Nephron progenitor cell (in vitro differentiated cells): Measurements from ENCODE around the gene PIK3R1.

Source experiments
- DNase-seq: peaks from one replicate; pipeline ENCODE4 v3.0.0; 2021
- H3K27ac Mint-ChIP-seq: 2 replicates; pipeline ENCODE4 v1.8.0; 2021; ENCODE audit warnings: mild to moderate bottlenecking, moderate library complexity, mixed read lengths
- H3K27me3 Mint-ChIP-seq: 2 replicates; pipeline ENCODE4 v1.8.0; 2021; ENCODE audit warnings: mild to moderate bottlenecking, low read depth, mixed read lengths; ENCODE audit not compliant: poor library complexity
- H3K36me3 Mint-ChIP-seq: 2 replicates; pipeline ENCODE4 v1.8.0; 2021; ENCODE audit warnings: low read depth, mixed read lengths
- H3K4me1 Mint-ChIP-seq: 2 replicates; pipeline ENCODE4 v1.8.0; 2021; ENCODE audit warnings: mixed read lengths
- H3K4me3 Mint-ChIP-seq: 2 replicates; pipeline ENCODE4 v1.8.0; 2021; ENCODE audit warnings: mild to moderate bottlenecking, moderate library complexity, mixed read lengths
- H3K9me3 Mint-ChIP-seq: 2 replicates; pipeline ENCODE4 v1.8.0; 2021; ENCODE audit warnings: mild to moderate bottlenecking, moderate library complexity, mixed read lengths
- CTCF ChIP-seq: fragments of 200-600 bp; sonication (generic); IDR thresholded peaks from 2 replicates; pipeline ENCODE4 v1.5.0; 2021; ENCODE audit warnings: antibody characterized with exemption

Gene PIK3R1

GRCh38 chr5:68348447-68349222 is 133.1 kb downstream of the PIK3R1 start:
- Mint-ChIP-seq H3K9me3 (peaks cover 19% of the 10 kb centered on the region), H3K27ac (no peak overlapping the region), H3K27me3 (peaks cover 9% of the 10 kb centered on the region), H3K4me1 (peaks cover 8% of the 10 kb centered on the region), H3K4me3 (no peak overlapping the region), H3K36me3 (no peaks in the 10 kb centered on the region)
- no peak for TF ChIP-seq CTCF
- no peak for DNase-seq

- peaks cover 19% of the 10 kb centered on the region for H3K9me3 Mint-ChIP-seq
- no peaks in the 10 kb centered on the region for H3K36me3 Mint-ChIP-seq
- H3K27ac Mint-ChIP-seq: no peak overlapping the region
- H3K4me3 Mint-ChIP-seq: no peak overlapping the region
- peaks cover 9% of the 10 kb centered on the region for H3K27me3 Mint-ChIP-seq
- TF ChIP-seq CTCF: no peak
- DNase-seq: no peak
- H3K4me1 Mint-ChIP-seq: peaks cover 16% of the 10 kb centered on the region
Observed at GRCh38 chr5:68350176-68350575, 134.6 kb downstream of the PIK3R1 start.
